NOMO-1 (cell line): ENCODE data around the gene MAP3K12.
"Not testable (repeated sequence)": the region's sequence is repeated elsewhere in the genome, so short reads cannot be mapped to it uniquely, and the experiment has no call there.

ENCODE experiments used
- DNase-seq, 2 experiments: peaks; one replicate each; lab custom pipeline; 2025; ENCODE audit not compliant: unreplicated experiment in 2 of 2; lab: John Stamatoyannopoulos, UW

The MAP3K12 gene

DNA sequence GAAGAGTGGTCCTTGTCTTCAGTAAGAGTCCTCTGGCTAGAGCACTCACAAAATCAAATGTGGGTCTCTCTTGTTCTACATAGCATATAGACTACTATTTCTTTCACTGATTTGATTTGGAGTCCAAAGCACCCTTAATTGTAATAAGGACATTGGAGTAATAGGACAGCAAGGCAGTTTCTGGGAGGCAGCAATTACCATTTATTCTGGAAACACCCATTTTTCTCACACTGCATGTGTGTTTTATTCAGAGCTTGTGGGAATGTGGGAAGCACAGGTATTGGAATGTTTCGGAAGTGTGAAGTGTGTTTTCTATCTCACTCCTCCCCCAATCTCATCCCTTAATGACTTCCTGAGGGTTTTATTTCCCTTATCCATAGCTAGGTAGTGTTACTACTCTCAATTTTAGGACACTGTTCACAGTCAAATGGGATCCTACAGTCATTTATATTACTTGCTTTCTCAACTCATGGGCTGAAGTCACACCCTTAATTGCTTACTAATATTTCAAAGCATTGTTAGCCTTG, 27.1 kb downstream of the MAP3K12 start:
- DNase-seq: no peak

DNA sequence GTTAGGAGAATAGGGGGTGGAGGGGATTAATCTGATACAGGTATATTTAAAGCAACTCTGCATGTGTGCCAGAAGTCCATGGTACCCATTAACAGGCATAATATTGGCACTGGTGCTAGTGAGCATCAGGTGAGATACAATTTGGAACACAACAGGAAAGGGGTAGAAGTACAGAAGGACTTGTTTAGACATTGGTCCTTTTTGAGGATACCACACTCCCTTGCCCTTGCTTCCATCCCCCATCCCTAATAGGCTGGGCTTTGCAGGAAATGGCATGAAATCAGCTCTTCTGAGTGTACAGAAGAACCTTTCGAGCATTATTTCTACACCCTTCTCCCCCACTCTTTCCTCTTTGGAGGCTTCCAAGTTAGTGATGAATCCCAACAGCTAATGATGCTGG, 31.0 kb downstream of the MAP3K12 start:
- DNase-seq: no peak

DNA sequence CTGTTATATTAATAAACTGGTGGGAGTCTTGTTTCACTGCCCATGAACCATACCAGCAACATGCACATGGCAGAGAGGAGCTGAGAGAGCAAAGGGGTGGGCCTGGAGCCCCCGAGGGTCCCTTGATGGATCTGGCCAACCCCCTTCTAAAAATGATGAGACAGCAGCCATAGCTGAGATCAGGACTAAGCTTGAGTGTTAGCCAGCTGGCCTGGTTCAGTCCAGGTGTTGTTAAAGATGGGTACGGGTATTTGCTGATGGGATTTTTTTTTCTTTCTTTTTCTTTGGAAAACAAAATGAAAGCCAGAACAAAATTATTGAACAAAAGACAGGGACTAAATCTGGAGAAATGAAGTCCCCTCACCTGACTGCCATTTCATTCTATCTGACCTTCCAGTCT, 31.4 kb downstream of the MAP3K12 start:
- DNase-seq: no peak

DNA sequence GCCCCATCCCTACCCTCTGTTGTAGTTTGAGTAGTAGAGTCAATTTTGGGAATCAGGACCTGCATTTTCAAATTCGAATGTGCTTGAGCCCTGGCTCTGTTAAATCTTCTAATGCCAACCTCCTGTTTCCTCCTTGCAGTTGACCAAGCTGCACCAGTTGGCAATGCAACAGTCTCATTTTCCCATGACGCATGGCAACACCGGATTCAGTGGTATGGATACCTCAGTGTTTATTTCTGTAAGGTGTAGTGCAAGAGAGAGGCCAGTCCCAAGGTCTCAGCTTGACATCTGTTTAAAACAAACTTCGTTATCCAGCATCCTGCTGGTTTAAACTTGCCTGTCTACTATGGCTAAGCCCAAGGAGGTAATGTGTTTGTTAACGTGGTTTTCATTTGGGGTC, 32.2 kb downstream of the MAP3K12 start:
- no peak for DNase-seq

DNA sequence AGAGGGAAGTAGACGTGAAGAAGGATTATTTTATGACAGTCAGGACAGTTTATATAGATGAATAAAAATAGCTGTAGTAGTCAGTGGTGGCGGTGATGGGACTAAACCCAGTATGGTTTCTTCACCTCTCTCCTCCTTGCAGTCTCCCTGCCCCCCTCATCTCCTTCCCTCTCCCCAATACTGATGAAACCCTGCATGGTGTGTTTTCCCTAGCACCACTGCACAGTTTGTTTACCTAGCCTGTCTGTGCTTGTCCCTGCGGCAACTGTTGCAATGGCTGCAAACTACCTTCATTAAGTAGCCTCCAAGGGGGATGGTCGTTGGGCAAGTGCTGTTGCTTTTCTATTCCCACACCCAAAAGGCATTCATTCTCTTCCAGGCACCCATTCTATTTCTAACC, 32.6 kb downstream of the MAP3K12 start:
- DNase-seq: no peak

DNA sequence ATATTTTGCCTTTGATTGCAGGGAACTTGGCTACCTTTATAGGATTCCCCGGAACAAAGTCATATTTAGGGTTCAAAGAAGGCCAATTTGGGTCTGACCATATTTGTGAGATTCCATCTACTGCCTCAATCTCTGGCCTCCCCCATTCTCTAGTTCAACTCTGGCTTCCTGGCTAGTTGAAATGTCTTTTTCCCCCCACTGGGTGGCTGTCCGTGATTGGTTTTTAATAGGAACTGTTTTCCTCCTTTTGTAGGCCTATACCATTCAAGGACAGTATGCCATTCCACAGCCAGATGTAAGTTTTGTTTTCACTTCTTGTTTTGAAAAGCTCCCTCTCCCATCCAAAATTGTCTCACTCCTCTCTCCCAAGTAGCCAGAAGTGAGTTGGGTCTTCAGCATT, 33.6 kb downstream of the MAP3K12 start:
- DNase-seq: no peak

DNA sequence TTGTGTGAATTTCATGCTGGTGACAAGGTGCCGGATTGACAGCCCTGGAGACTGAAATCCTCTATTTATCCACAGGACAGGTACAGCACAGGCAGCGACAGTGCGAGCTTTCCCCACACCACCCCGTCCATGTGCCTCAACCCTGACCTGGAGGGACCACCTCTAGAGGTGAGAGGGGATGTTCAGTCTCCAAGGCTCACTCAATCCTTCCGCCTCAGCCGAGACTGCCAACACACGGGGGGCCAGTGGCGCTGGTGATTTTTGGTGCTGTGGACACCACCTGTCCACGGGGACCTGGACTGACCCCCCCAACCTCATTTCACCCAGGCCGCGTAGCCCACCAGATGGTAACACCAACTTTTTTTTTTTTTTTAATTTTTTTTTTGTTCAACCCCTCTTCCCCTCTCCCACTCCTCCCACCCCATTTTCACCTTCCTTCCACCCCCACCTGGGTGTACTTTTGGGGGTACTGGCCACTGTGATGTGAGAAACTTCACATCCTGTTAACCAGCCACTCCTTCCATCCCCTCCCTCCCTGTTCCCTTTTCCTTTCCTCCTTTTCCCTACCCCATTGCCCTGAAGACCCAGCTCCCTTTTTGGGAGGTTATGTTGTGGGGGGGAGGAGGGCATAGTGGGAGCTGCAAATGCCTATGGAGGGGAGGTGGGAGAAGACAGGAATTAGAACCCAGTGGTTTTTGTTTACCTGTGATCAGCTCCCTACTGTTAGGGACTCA, 34.4 kb downstream of the MAP3K12 start:
- DNase-seq: no peak

DNA sequence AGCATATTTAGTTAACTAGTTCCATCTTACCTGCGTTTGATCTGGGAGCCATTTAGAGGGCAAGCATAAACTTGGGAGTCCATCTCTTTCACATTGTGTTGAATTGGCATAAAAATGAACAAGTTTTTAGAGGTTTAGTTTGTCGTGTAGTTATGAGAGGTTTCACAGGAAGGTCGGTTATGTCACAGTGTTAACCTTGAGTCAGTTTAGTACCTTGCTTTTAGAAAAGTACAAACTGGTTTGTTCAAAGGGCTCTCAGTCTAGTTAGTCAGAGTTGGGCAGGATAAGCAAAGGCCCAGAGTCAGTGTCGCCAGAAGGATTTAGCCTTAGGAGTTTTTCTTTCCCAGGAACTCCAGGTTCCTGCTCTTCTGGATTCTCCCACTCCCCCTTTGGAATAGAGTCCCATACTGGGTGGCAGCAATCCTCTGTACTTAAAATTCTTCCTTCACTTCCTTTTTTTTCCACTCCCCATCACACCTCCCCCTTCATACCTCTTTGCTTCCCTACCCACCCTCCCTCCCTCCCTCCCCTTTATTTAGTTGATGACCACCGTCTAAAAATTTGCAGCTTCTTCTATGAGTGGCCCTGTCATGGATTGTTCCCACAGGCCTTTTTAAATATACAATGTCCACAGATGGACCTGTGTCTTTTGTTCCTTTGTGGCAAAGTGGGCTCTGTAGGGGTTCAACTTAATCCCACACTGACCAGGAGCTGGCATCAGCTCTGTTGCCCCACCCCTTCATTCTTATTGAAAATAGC, 35.3 kb downstream of the MAP3K12 start:
- DNase-seq: no peak

DNA sequence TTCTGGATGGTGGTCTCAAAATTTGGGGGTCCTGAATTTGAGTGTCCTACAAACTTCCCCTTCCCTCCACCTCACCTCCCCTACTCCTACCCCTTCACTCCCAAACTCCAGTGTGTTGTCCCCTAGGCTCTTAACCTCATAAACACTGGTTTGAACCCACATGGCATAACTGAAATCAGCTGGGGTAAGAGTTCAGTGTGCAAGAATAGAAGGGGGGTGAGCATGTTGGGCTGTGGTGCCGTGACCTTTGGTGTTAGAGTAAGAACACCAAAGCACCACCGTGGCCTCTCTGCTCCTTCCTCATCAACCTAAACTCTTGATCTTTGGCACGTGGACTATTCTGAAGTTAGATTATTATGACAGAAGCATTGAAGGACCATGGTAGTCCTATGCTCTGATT, 36.3 kb downstream of the MAP3K12 start:
- DNase-seq: no peak

DNA sequence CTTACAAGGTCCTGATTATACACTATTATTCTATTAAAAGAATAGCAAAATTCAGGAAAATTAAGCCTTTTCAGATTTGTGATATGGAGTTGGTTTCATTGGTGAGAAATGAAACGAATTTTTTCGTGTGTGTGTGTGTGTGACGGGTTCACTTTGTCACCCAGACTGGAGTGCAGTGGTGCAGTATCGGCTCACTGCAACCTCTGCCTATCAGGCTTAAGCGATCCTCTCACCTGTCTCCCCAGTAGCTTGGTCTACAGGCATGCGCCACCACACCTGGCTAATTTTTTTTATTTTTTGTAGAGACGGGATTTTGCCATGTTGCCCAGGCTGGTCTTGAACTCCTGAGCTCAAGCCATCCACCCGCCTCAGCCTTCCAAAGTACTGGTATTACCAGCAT, 37.7 kb downstream of the MAP3K12 start:
- no peak for DNase-seq

DNA sequence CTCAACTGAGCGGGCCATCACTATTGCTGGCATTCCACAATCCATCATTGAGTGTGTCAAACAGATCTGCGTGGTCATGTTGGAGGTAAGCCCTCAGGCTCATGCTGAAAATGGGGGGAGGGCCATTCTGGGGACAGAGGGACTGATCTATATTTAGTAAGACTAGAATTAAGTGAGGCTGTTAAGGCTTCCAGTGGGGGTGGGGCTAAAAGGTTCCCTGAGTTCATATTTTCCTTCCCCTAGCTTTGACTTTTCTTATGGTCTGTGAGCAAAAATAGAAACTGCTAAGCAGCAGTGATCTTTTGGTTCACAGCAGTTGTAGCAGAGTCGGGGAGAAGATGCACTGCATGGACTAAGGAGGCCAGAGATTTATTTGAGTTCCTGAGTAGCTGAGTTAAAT, 38.2 kb downstream of the MAP3K12 start:
- DNase-seq: no peak

DNA sequence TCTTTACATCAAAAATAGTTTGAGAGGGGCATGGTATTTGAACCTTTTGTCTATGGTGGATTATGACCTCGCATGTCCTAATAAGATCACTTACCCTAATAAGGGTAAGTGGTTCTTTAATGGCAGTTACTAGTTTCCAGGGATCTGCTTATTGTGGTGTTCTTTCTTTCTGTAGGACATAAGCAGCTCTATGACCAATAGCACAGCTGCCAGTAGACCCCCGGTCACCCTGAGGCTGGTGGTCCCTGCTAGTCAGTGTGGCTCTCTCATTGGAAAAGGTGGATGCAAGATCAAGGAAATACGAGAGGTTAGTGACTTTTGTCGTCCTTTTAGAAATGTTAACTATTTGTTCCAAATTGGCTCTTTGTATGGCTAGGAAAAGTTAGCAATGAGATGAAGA, 40.2 kb downstream of the MAP3K12 start:
- DNase-seq: no peak

DNA sequence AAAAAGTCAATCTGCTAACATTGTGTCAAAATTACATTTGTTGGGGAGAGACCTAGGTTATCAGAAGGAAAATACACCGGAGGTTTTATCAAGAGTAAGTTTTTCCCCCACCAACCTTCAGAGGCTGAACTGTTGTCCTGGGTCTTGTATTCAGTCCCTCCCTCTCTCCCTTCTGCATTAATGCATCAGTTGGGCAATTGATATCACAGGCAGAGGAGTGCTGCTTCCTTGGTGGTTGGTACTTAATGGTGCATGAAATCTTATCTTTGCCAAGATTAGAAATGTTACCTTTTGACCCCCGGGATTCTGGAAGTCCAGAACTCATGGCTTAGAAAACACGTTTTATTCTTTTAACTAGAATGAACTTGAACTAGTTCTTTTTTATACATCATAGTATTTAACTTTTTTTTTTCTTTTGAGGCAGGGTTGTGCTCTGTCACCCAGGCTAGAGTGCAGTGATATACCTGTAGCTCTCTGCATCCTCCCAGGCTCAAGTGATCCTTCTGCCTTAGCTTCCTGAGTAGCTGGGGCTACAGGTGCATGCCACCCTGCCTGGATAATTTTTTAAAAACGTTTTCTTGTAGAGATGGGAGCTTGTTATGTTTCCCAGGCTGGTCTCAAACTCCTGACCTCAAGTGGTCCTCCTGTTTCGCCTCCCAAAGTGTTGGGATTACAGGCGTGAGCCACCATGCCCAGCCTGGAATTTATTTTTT, 42.4 kb downstream of the MAP3K12 start:
- DNase-seq: no peak

DNA sequence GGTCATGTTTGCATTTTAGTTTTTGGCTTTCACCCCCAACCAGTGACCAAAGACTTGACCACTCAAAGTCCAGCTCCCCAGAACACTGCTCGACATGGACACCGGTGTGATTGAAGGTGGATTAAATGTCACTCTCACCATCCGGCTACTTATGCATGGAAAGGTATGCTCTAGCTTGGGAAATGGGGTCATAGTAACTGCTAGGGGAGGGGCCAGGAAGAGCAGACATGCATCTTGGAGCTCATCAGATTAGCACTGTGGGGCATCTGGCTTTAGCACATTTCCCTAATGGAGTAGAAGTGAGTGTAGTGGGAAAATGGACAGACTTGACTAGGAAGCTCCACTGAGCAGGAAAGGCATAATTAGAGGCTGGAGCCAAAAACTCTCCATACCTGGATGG, 44.6 kb downstream of the MAP3K12 start:
- DNase-seq: no peak

DNA sequence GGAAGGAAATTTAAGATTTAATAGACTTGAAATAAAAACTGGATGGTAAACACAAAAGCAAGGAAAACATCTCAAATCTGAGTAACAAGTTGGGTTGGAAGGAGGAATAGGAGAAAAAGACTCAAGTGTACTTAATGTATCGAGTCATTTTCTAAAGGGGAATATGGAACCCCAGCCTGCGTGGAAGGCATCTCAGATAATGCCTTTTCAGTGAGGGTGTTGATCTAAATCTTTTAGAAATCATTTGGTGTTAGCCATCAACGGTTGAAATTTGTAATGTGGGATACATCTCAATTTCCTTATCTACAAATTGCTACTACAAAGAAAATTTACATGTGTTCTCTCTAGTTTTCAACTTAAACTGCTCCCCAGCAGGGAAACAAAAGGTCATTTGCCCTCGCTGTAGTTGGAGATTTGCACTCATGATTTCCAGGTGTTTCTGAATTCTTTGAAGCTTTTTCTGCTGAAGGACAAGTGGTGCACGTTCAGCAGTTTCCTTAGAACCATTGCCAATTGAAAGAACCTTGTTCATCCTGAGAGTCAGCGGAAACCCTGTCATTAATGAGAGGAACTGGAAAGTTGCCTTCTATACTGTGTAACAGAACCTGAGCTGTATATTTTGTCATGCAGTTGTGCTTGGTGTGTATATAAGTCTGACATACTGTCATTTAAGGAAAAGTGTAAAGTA, 45.2 kb downstream of the MAP3K12 start:
- no peak for DNase-seq

DNA sequence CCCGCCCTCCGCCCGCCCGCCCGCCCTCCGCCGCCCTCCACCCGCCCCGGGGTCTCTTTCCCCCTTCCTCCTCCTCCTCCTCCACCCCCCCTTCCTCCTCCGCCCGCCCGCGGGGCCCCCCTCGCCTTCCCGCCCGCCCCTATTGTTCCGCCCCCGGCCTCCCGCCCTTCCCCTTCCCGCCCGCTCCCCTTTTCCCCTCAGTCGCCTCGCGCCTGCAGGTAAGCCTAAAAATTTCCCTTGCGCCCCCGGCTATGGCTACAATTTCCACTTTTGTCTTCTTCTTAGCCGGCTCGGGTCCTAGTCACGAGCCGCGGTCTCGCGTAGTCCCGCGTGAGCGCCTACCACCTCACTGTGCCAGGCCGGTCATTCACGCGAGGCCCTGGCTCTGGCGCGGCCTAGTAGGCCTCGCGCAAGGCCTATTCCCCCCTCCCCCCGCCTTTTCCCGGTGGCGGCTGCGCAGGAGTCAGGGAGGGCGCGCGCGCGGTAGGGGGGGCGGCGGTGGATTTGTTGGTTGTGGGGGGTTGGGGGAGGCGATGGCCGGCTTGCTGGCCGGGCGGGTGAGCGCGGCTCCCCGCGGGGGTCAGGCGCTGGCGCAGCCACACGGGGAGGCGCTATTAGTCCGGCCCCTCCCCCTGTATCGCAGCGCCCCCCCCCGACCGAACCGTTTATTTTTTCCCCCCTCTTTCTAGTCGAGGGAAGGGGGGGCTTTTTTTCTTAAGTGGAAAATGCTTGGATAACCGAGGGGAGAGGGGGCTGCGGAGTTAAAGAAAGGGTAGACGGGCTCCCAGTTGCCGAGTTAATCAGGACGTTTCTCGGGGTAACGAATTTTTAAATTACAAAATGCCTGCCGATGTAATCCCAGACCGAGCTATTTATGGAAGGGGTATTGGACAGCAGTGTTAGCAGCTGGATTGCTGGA, 46.8 kb downstream of the MAP3K12 start:
- DNase-seq: peak; percentile 56

DNA sequence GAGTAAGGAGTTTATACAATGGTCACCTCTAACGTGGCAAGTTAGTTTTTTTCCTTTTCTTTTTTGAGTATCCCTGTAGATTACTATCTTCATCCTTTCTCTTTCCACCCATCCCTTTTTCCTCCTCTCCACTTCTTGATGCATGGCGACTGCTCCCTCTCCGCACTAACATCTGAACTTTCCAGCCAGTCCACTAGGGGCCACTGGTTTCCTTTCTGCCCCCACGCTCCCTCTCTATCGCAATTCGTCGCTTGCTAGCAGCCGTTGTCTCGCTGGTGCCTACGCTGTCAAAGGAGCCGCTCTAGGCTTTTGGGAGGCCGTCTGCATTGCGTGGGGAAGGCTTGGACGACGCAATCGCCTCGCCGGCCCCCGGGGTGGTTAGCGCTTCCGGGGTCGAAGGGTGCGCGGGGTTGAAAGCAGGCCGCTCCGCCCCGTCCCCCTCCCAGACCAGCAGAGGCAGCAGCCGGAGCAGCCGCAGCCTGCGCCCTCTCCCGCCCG, 47.5 kb downstream of the MAP3K12 start, which contains the start of gene PCBP2:
Gene PCBP2 (plus strand): TSS at position 442 of the 498 bp plus-strand sequence. CDS start 2,699 bp downstream, outside the sequence.
- DNase-seq: peak; percentile 99 to 100

DNA sequence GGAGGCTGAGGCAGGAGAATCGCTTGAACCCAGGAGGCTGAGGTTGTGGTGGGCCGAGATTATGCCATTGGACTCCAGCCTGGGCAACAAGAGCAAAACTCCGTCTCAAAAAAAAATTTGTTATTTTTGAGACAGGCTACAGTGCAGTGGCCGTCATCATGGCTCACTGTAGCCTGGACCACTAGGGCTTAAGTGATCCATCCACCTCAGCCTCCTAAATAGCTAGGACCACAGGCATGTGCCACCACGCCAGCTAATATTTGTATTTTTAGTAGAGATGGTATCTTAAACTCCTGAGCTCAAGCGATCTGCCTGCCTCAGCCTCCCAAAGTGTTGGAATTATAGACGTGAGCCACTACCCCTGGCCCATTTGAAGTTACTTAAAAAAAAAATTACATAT, 48.3 kb downstream of the MAP3K12 start:
- DNase-seq: no peak

DNA sequence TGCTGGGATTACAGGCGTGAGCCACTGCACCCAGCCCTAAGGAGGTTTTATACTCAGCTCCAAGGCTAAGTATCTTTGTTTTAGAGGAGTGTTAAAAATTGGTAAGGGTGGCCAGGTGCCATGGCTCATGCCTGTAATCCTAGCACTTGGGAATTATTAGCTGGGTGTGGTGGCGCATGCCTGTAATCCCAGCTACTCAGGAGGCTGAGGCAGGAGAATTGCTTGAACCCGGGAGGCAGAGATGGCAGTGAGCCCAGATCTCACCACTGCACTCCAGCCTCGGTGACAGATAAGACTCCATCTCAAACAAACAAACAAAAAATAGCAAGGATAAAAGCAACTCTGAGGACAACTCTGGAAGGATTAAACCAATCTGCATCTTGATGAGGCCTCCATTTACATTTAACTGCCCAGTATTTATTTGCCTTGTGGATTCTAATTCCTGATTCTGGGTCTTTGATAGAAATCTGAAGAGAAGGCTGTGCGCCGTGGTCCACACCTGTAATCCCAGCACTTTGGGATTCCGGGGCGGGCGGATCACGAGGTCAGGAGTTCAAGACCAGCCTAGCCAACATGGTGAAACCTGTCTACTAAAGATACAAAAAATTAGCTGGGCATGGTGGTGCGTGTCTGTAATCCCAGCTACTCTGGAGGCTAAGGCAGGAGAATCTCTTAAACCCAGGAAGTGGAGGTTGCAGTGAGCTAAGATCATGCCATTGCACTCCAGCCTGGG, 54.5 kb downstream of the MAP3K12 start:
- not testable (repeated sequence) for DNase-seq
